Measurements from ENCODE around the gene UCK2.

The UCK2 gene

GRCh38 chr1:165899461-165899941 is 72.1 kb downstream of the UCK2 start:
- Histone ChIP-seq H3K4me1 (ENCODE audit: control insufficient read depth, insufficient read depth, low read length) (no peaks in the 10 kb centered on the region), H3K27me3 (ENCODE audit: control insufficient read depth, insufficient read depth, low read length) (no peaks in the 10 kb centered on the region), H3K27ac (ENCODE audit: low read length) (no peak overlapping the region), H3K9me3 (ENCODE audit: control insufficient read depth, insufficient read depth, low read length) (no peaks in the 10 kb centered on the region), H3K36me3 (ENCODE audit: control insufficient read depth, insufficient read depth, low read length) (peaks cover 12% of the 10 kb centered on the region), H3K4me3 (ENCODE audit: low read length) (no peak overlapping the region)
- DNase-seq (ENCODE audit: low read depth, low spot score): no peak
- no CpG with 5 or more reads among the region's 4 CpGs for WGBS (ENCODE audit: insufficient coverage, insufficient read length)

GRCh38 chr1:165900576-165901380 is 73.4 kb downstream of the UCK2 start:
- Histone ChIP-seq H3K27me3 (ENCODE audit: control insufficient read depth, insufficient read depth, low read length) (no peaks in the 10 kb centered on the region), H3K27ac (ENCODE audit: low read length) (no peak overlapping the region), H3K4me3 (ENCODE audit: low read length) (no peak overlapping the region), H3K4me1 (ENCODE audit: control insufficient read depth, insufficient read depth, low read length) (no peaks in the 10 kb centered on the region), H3K36me3 (ENCODE audit: control insufficient read depth, insufficient read depth, low read length) (peaks cover 12% of the 10 kb centered on the region), H3K9me3 (ENCODE audit: control insufficient read depth, insufficient read depth, low read length) (no peaks in the 10 kb centered on the region)
- no peak for DNase-seq (ENCODE audit: low read depth, low spot score)
- WGBS (ENCODE audit: insufficient coverage, insufficient read length): no CpG with 5 or more reads among the region's 22 CpGs

- Histone ChIP-seq H3K36me3 (ENCODE audit: control insufficient read depth, insufficient read depth, low read length) (peaks cover 10% of the 10 kb centered on the region; the same call in 1 of the 2 replicates), H3K4me3 (ENCODE audit: low read length) (no peak overlapping the region)
- WGBS (ENCODE audit: insufficient coverage, insufficient read length): no CpG with 5 or more reads among the region's 4 CpGs
Observed at GRCh38 chr1:165902565-165902964, 75.2 kb downstream of the UCK2 start.

GRCh38 chr1:165903672-165904071 is 76.3 kb downstream of the UCK2 start:
- no peak overlapping the region for H3K27ac ChIP-seq (ENCODE audit: low read length)
- H3K4me1 ChIP-seq (ENCODE audit: control insufficient read depth, insufficient read depth, low read length): no peaks in the 10 kb centered on the region
- no peaks in the 10 kb centered on the region for H3K9me3 ChIP-seq (ENCODE audit: control insufficient read depth, insufficient read depth, low read length)
- peaks cover 10% of the 10 kb centered on the region; the same call in 1 of the 2 replicates for H3K36me3 ChIP-seq (ENCODE audit: control insufficient read depth, insufficient read depth, low read length)
- no peak for DNase-seq (ENCODE audit: low read depth, low spot score)
- no peak overlapping the region for H3K4me3 ChIP-seq (ENCODE audit: low read length)
- WGBS (ENCODE audit: insufficient coverage, insufficient read length): no CpG with 5 or more reads among the region's 1 CpG
- H3K27me3 ChIP-seq (ENCODE audit: control insufficient read depth, insufficient read depth, low read length): no peaks in the 10 kb centered on the region

More at GRCh38 chr1:165902565-165902964, 75.2 kb downstream of the UCK2 start:
- Histone ChIP-seq H3K9me3 (ENCODE audit: control insufficient read depth, insufficient read depth, low read length) (no peaks in the 10 kb centered on the region), H3K4me1 (ENCODE audit: control insufficient read depth, insufficient read depth, low read length) (no peaks in the 10 kb centered on the region), H3K27me3 (ENCODE audit: control insufficient read depth, insufficient read depth, low read length) (no peaks in the 10 kb centered on the region), H3K27ac (ENCODE audit: low read length) (no peak overlapping the region)
- DNase-seq (ENCODE audit: low read depth, low spot score): no peak

GRCh38 chr1:165904948-165905347 is 77.5 kb downstream of the UCK2 start:
- no CpG with 5 or more reads among the region's 4 CpGs for WGBS (ENCODE audit: insufficient coverage, insufficient read length)
- H3K36me3 ChIP-seq (ENCODE audit: control insufficient read depth, insufficient read depth, low read length): peaks cover 19% of the 10 kb centered on the region; the same call in 1 of the 2 replicates
- H3K4me3 ChIP-seq (ENCODE audit: low read length): no peak overlapping the region
- no peaks in the 10 kb centered on the region for H3K27me3 ChIP-seq (ENCODE audit: control insufficient read depth, insufficient read depth, low read length)
- H3K4me1 ChIP-seq (ENCODE audit: control insufficient read depth, insufficient read depth, low read length): no peaks in the 10 kb centered on the region
- H3K27ac ChIP-seq (ENCODE audit: low read length): no peak overlapping the region
- DNase-seq (ENCODE audit: low read depth, low spot score): no peak
- H3K9me3 ChIP-seq (ENCODE audit: control insufficient read depth, insufficient read depth, low read length): no peaks in the 10 kb centered on the region

- no peak overlapping the region for H3K4me3 ChIP-seq (ENCODE audit: low read length)
- no peaks in the 10 kb centered on the region for H3K9me3 ChIP-seq (ENCODE audit: control insufficient read depth, insufficient read depth, low read length)
- no CpG with 5 or more reads among the region's 3 CpGs for WGBS (ENCODE audit: insufficient coverage, insufficient read length)
- H3K4me1 ChIP-seq (ENCODE audit: control insufficient read depth, insufficient read depth, low read length): no peaks in the 10 kb centered on the region
- H3K27me3 ChIP-seq (ENCODE audit: control insufficient read depth, insufficient read depth, low read length): no peaks in the 10 kb centered on the region
- DNase-seq (ENCODE audit: low read depth, low spot score): no peak
- H3K36me3 ChIP-seq (ENCODE audit: control insufficient read depth, insufficient read depth, low read length): peaks cover 21% of the 10 kb centered on the region; the same call in 1 of the 2 replicates
- no peak overlapping the region for H3K27ac ChIP-seq (ENCODE audit: low read length)
Observed at GRCh38 chr1:165905853-165906252, 78.4 kb downstream of the UCK2 start.

- DNase-seq (ENCODE audit: low read depth, low spot score): no peak
- Histone ChIP-seq H3K4me1 (ENCODE audit: control insufficient read depth, insufficient read depth, low read length) (no peaks in the 10 kb centered on the region), H3K9me3 (ENCODE audit: control insufficient read depth, insufficient read depth, low read length) (no peaks in the 10 kb centered on the region), H3K4me3 (ENCODE audit: low read length) (no peak overlapping the region), H3K27ac (ENCODE audit: low read length) (no peak overlapping the region), H3K27me3 (ENCODE audit: control insufficient read depth, insufficient read depth, low read length) (no peaks in the 10 kb centered on the region), H3K36me3 (ENCODE audit: control insufficient read depth, insufficient read depth, low read length) (peaks cover 21% of the 10 kb centered on the region; the same call in 1 of the 2 replicates)
- WGBS (ENCODE audit: insufficient coverage, insufficient read length): no CpG with 5 or more reads among the region's 13 CpGs
Observed at GRCh38 chr1:165907256-165907857, 79.9 kb downstream of the UCK2 start.

GRCh38 chr1:165910764-165911421 is 83.5 kb downstream of the UCK2 start:
- no CpG with 5 or more reads among the region's 14 CpGs for WGBS (ENCODE audit: insufficient coverage, insufficient read length)

GRCh38 chr1:165911609-165912281 is 84.3 kb downstream of the UCK2 start:
- no CpG with 5 or more reads among the region's 7 CpGs for WGBS (ENCODE audit: insufficient coverage, insufficient read length)
- Histone ChIP-seq H3K27me3 (ENCODE audit: control insufficient read depth, insufficient read depth, low read length) (no peaks in the 10 kb centered on the region), H3K36me3 (ENCODE audit: control insufficient read depth, insufficient read depth, low read length) (peaks cover 17% of the 10 kb centered on the region; the same call in 1 of the 2 replicates), H3K9me3 (ENCODE audit: control insufficient read depth, insufficient read depth, low read length) (no peaks in the 10 kb centered on the region), H3K27ac (ENCODE audit: low read length) (no peak overlapping the region), H3K4me3 (ENCODE audit: low read length) (no peak overlapping the region), H3K4me1 (ENCODE audit: control insufficient read depth, insufficient read depth, low read length) (no peaks in the 10 kb centered on the region)
- DNase-seq (ENCODE audit: low read depth, low spot score): no peak

More at GRCh38 chr1:165910764-165911421, 83.5 kb downstream of the UCK2 start:
- no peak overlapping the region for H3K27ac ChIP-seq (ENCODE audit: low read length)
- no peak overlapping the region for H3K4me3 ChIP-seq (ENCODE audit: low read length)
- H3K4me1 ChIP-seq (ENCODE audit: control insufficient read depth, insufficient read depth, low read length): no peaks in the 10 kb centered on the region
- H3K9me3 ChIP-seq (ENCODE audit: control insufficient read depth, insufficient read depth, low read length): no peaks in the 10 kb centered on the region
- H3K36me3 ChIP-seq (ENCODE audit: control insufficient read depth, insufficient read depth, low read length): peaks cover 20% of the 10 kb centered on the region; the same call in 1 of the 2 replicates
- H3K27me3 ChIP-seq (ENCODE audit: control insufficient read depth, insufficient read depth, low read length): no peaks in the 10 kb centered on the region
- no peak for DNase-seq (ENCODE audit: low read depth, low spot score)

GRCh38 chr1:165912638-165913037 is 85.2 kb downstream of the UCK2 start:
- no CpG with 5 or more reads among the region's 6 CpGs for WGBS (ENCODE audit: insufficient coverage, insufficient read length)
- H3K9me3 ChIP-seq (ENCODE audit: control insufficient read depth, insufficient read depth, low read length): no peaks in the 10 kb centered on the region
- H3K4me3 ChIP-seq (ENCODE audit: low read length): no peak overlapping the region
- H3K36me3 ChIP-seq (ENCODE audit: control insufficient read depth, insufficient read depth, low read length): peaks cover 13% of the 10 kb centered on the region; the same call in 1 of the 2 replicates
- H3K4me1 ChIP-seq (ENCODE audit: control insufficient read depth, insufficient read depth, low read length): no peaks in the 10 kb centered on the region; the same call in 1 of the 2 replicates
- no peak overlapping the region for H3K27ac ChIP-seq (ENCODE audit: low read length)
- no peaks in the 10 kb centered on the region for H3K27me3 ChIP-seq (ENCODE audit: control insufficient read depth, insufficient read depth, low read length)
- no peak for DNase-seq (ENCODE audit: low read depth, low spot score)

All from iPS DF 6.9 (cell line).